Measurements from ENCODE around the gene ZC3H12D. TPM values are rescaled to one million over a fixed set of nuclear protein-coding genes. Genes with fewer than 3 reads are reported as not detected.
"Not testable (repeated sequence)": the region's sequence is repeated elsewhere in the genome, so short reads cannot be mapped to it uniquely, and the experiment has no call there.

ZC3H12D gene
- total and polyA plus RNA-seq, 2 donors (not counting 1 experiment from before 2014, with no cell fraction given), result 63.1 to 190 TPM

GRCh38 chr6:149496597-149496996 is 11.8 kb upstream of the ZC3H12D start:
- H3K4me3 ChIP-seq (ENCODE audit: control extremely low read depth in 1 of 5, extremely low read depth in 1 of 5, insufficient read depth in 1 of 5, low read depth in 2 of 5, low read length in 4 of 5); H3K9me3 Mint-ChIP-seq (ENCODE audit: insufficient read depth); H3K27me3 Mint-ChIP-seq; H3K4me2 ChIP-seq (replicated peaks; ENCODE audit: low read depth, low read length, poor library complexity, severe bottlenecking); H3K9me3 ChIP-seq (ENCODE audit: control extremely low read depth in 1 of 3, control insufficient read depth in 2 of 3, insufficient read depth in 1 of 3, low read length in 2 of 3); H2AFZ ChIP-seq (ENCODE audit: insufficient read depth, low read depth, low read length, poor library complexity, severe bottlenecking); H3K36me3 ChIP-seq (replicated peaks in 1 of 2; ENCODE audit: control extremely low read depth in 1 of 2, control insufficient read depth in 1 of 2, extremely low read depth in 1 of 2, insufficient read depth in 2 of 2, low read length in 1 of 2); H4K20me1 ChIP-seq (ENCODE audit: control insufficient read depth, insufficient read depth, low read length, poor library complexity, severe bottlenecking); DNase-seq; H3K27ac ChIP-seq (ENCODE audit: low read length in 2 of 2); H3K27me3 ChIP-seq (replicated peaks in 1 of 4; ENCODE audit: control extremely low read depth in 1 of 4, control insufficient read depth in 3 of 4, insufficient read depth in 4 of 4, low read length in 3 of 4); intact Hi-C loops (cut with micrococcal nuclease); H3K9ac ChIP-seq (ENCODE audit: low read length): not testable (repeated sequence)
- ChIA-PET POLR2A (interaction anchor here (3.1 kb wide), 1 partner anchor 29 kb away, joined by 20 read pairs; no protein-coding TSS in a partner anchor), CTCF (interaction anchor here (1.3 to 2.9 kb wide), 6 partner anchors 10 to 65 kb away, joined by 3 to 15 read pairs (median 4); no protein-coding TSS in a partner anchor)
- Mint-ChIP-seq H3K27ac (peak overlapping the region; percentile 79), H3K4me3 (peak overlapping the region; percentile 71), H3K4me1 (peaks cover 67% of the 10 kb centered on the region)
- peak; percentile 34 for ATAC-seq (ENCODE audit: low read depth)
- H3K4me1 ChIP-seq (ENCODE audit: control insufficient read depth in 2 of 2, insufficient read depth in 2 of 2, low read length in 2 of 2), result peaks cover 38 to 39% of the 10 kb centered on the region in 2 donors
- 78% methylated on average over 5 of the region's 6 CpGs for WGBS (ENCODE audit: insufficient coverage)
- H3K79me2 ChIP-seq (ENCODE audit: control insufficient read depth, insufficient read depth, low read length), result peaks cover 26% of the 10 kb centered on the region

GRCh38 chr6:149495349-149496016 is 10.7 kb upstream of the ZC3H12D start:
- H3K27me3 ChIP-seq (replicated peaks in 1 of 4; ENCODE audit: control extremely low read depth in 1 of 4, control insufficient read depth in 3 of 4, insufficient read depth in 4 of 4, low read length in 3 of 4); H3K27me3 Mint-ChIP-seq; H3K9me3 Mint-ChIP-seq (ENCODE audit: insufficient read depth); H2AFZ ChIP-seq (ENCODE audit: insufficient read depth, low read depth, low read length, poor library complexity, severe bottlenecking); H3K9me3 ChIP-seq (ENCODE audit: control extremely low read depth in 1 of 3, control insufficient read depth in 2 of 3, insufficient read depth in 1 of 3, low read length in 2 of 3); DNase-seq; ATAC-seq (ENCODE audit: low read depth); H4K20me1 ChIP-seq (ENCODE audit: control insufficient read depth, insufficient read depth, low read length, poor library complexity, severe bottlenecking); H3K36me3 ChIP-seq (replicated peaks in 1 of 2; ENCODE audit: control extremely low read depth in 1 of 2, control insufficient read depth in 1 of 2, extremely low read depth in 1 of 2, insufficient read depth in 2 of 2, low read length in 1 of 2): not testable (repeated sequence)
- intact Hi-C loops (cut with micrococcal nuclease), result loop anchor here (1.0 kb wide), 1 partner anchor 10 kb away; the partner anchor contains the start of gene ZC3H12D
- WGBS (ENCODE audit: insufficient coverage), result 60% methylated on average over 1 of the region's 11 CpGs
- Histone ChIP-seq H3K4me3 (ENCODE audit: control extremely low read depth in 1 of 5, extremely low read depth in 1 of 5, insufficient read depth in 1 of 5, low read depth in 2 of 5, low read length in 4 of 5) (peak overlapping the region in 2 of 5 experiments; percentile 15 to 38), H3K4me2 (replicated peaks; ENCODE audit: low read depth, low read length, poor library complexity, severe bottlenecking) (peak overlapping the region; percentile 45), H3K9ac (ENCODE audit: low read length) (peak overlapping the region; percentile 40), H3K4me1 (ENCODE audit: control insufficient read depth in 2 of 2, insufficient read depth in 2 of 2, low read length in 2 of 2) (peaks cover 38 to 42% of the 10 kb centered on the region in 2 donors), H3K27ac (ENCODE audit: low read length in 2 of 2) (peak overlapping the region; percentile 60 to 79), H3K79me2 (ENCODE audit: control insufficient read depth, insufficient read depth, low read length) (peaks cover 30% of the 10 kb centered on the region)
- ChIA-PET CTCF (interaction anchor here (0.7 to 2.9 kb wide), 9 partner anchors 11 to 108 kb away, joined by 3 to 15 read pairs (median 6); partner anchors contain the start of gene PPIL4), POLR2A (interaction anchor here (0.7 to 3.1 kb wide), 6 partner anchors 14 to 735 kb away, joined by 3 to 23 read pairs (median 10); no protein-coding TSS in a partner anchor)
- peak overlapping the region; percentile 71 for H3K4me3 Mint-ChIP-seq
- peaks cover 73% of the 10 kb centered on the region for H3K4me1 Mint-ChIP-seq
- H3K27ac Mint-ChIP-seq, result peak overlapping the region; percentile 79

DNA sequence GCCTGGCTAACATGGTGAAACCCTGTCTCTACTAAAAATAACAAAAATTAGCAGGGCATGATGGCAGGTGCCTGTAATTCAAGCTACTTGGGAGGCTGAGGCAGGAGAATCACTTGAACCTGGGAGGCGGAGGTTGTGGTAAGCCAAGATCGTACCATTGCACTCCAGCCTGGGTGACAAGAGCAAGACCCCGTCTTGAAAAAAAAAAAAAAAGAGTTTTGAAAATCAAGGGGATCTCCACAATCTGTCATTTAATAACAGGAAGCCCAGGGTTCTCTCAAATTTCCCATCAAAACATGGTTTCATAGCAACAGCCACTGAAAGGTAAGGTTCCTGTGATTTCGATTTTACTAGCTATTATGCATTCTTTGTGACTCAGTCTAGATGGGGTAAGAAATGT is 10.0 kb upstream of the ZC3H12D start:
- H3K9me3 ChIP-seq (ENCODE audit: control extremely low read depth in 1 of 3, control insufficient read depth in 2 of 3, insufficient read depth in 1 of 3, low read length in 2 of 3); H3K9me3 Mint-ChIP-seq (ENCODE audit: insufficient read depth); H3K36me3 ChIP-seq (replicated peaks in 1 of 2; ENCODE audit: control extremely low read depth in 1 of 2, control insufficient read depth in 1 of 2, extremely low read depth in 1 of 2, insufficient read depth in 2 of 2, low read length in 1 of 2); H3K27me3 Mint-ChIP-seq; H4K20me1 ChIP-seq (ENCODE audit: control insufficient read depth, insufficient read depth, low read length, poor library complexity, severe bottlenecking); H2AFZ ChIP-seq (ENCODE audit: insufficient read depth, low read depth, low read length, poor library complexity, severe bottlenecking); H3K27me3 ChIP-seq (replicated peaks in 1 of 4; ENCODE audit: control extremely low read depth in 1 of 4, control insufficient read depth in 3 of 4, insufficient read depth in 4 of 4, low read length in 3 of 4): not testable (repeated sequence)
- WGBS (ENCODE audit: insufficient coverage), result 83% methylated on average over 1 of the region's 4 CpGs
- Histone ChIP-seq H3K79me2 (ENCODE audit: control insufficient read depth, insufficient read depth, low read length) (peaks cover 35% of the 10 kb centered on the region), H3K4me2 (replicated peaks; ENCODE audit: low read depth, low read length, poor library complexity, severe bottlenecking) (peak overlapping the region; percentile 45), H3K9ac (ENCODE audit: low read length) (peak overlapping the region; percentile 40), H3K4me3 (ENCODE audit: control extremely low read depth in 1 of 5, extremely low read depth in 1 of 5, insufficient read depth in 1 of 5, low read depth in 2 of 5, low read length in 4 of 5) (peak overlapping the region in 1 of 5 experiments; percentile 37), H3K4me1 (ENCODE audit: control insufficient read depth in 2 of 2, insufficient read depth in 2 of 2, low read length in 2 of 2) (peaks cover 43 to 48% of the 10 kb centered on the region in 2 donors), H3K27ac (ENCODE audit: low read length in 2 of 2) (peak overlapping the region; percentile 60 to 79)
- ChIA-PET CTCF (interaction anchor here (0.7 to 2.9 kb wide), 8 partner anchors 13 to 107 kb away, joined by 3 to 15 read pairs (median 6); no protein-coding TSS in a partner anchor), POLR2A (interaction anchor here (0.7 to 3.1 kb wide), 7 partner anchors 15 to 1078 kb away, joined by 3 to 23 read pairs (median 7); no protein-coding TSS in a partner anchor)
- ATAC-seq (ENCODE audit: low read depth) (peak; percentile 86), DNase-seq (peak; percentile 85)
- intact Hi-C loops (cut with micrococcal nuclease), result loop anchor here (1.0 kb wide), 1 partner anchor 10 kb away; the partner anchor contains the start of gene ZC3H12D
- Mint-ChIP-seq H3K27ac (peak overlapping the region; percentile 79), H3K4me3 (peak overlapping the region; percentile 71), H3K4me1 (peaks cover 74% of the 10 kb centered on the region)

Data from B cell (primary cell).